Astrocyte (in vitro differentiated cells and primary cell): ENCODE data around the gene ETV7. TPM values are rescaled to one million over a fixed set of nuclear protein-coding genes. Genes with fewer than 3 reads are reported as not detected.

Source experiments
- DNase-seq: peaks from one replicate; pipeline ENCODE4 v3.0.0-alpha.2; 2010; ENCODE audit warnings: low read depth
- FAIRE-seq: peaks from 2 replicates; lab custom pipeline; 2011; peaks lifted over from hg19 to GRCh38; lab: Jason Lieb, UNC
- H2AFZ ChIP-seq: 2 replicates; pipeline ENCODE4 v1.6.0; 2012; ENCODE audit warnings: low read depth, low read length, inconsistent platforms
- H3K27ac ChIP-seq: 2 replicates; pipeline ENCODE4 v1.5.1; 2011; ENCODE audit warnings: low read depth, low read length, inconsistent platforms
- H3K27me3 ChIP-seq: 2 replicates; pipeline ENCODE4 v1.6.0; 2011; ENCODE audit warnings: low read length, inconsistent platforms; ENCODE audit not compliant: insufficient read depth
- H3K36me3 ChIP-seq: 2 replicates; pipeline ENCODE4 v1.5.1; 2011; ENCODE audit warnings: low read length, inconsistent platforms; ENCODE audit not compliant: insufficient read depth
- H3K4me1 ChIP-seq: 2 replicates; pipeline ENCODE4 v1.5.1; 2011; ENCODE audit warnings: low read length, inconsistent platforms; ENCODE audit not compliant: insufficient read depth
- H3K4me2 ChIP-seq: 2 replicates; pipeline ENCODE4 v1.6.0; 2012; ENCODE audit warnings: low read length, inconsistent platforms
- H3K4me3 ChIP-seq: 2 replicates; pipeline ENCODE4 v1.5.1; 2011; ENCODE audit warnings: low read depth, mild to moderate bottlenecking, low read length, inconsistent platforms; ENCODE audit not compliant: insufficient read depth
- H3K79me2 ChIP-seq: 2 replicates; pipeline ENCODE4 v1.6.0; 2012; ENCODE audit warnings: mild to moderate bottlenecking, low read length, inconsistent platforms; ENCODE audit not compliant: insufficient read depth
- H3K9ac ChIP-seq: 2 replicates; pipeline ENCODE4 v1.6.0; 2012; ENCODE audit warnings: mild to moderate bottlenecking, low read length, inconsistent platforms
- H3K9me3 ChIP-seq: 2 replicates; pipeline ENCODE4 v1.5.1; 2012; ENCODE audit warnings: low read depth, mild to moderate bottlenecking, low read length, inconsistent platforms; ENCODE audit not compliant: insufficient read depth
- H4K20me1 ChIP-seq: 2 replicates; pipeline ENCODE4 v1.6.0; 2012; ENCODE audit warnings: low read length, inconsistent platforms; ENCODE audit not compliant: insufficient read depth
- H3K27ac Mint-ChIP-seq: one replicate; pipeline ENCODE4 v1.8.0; 2021; ENCODE audit warnings: mild to moderate bottlenecking, mixed read lengths; ENCODE audit not compliant: unreplicated experiment
- H3K27me3 Mint-ChIP-seq: one replicate; pipeline ENCODE4 v1.8.0; 2021; ENCODE audit warnings: low read depth, mixed read lengths; ENCODE audit not compliant: unreplicated experiment
- H3K36me3 Mint-ChIP-seq: one replicate; pipeline ENCODE4 v1.8.0; 2021; ENCODE audit warnings: low read depth, mixed read lengths; ENCODE audit not compliant: unreplicated experiment
- H3K4me1 Mint-ChIP-seq: one replicate; pipeline ENCODE4 v1.8.0; 2021; ENCODE audit warnings: low read depth, mixed read lengths; ENCODE audit not compliant: unreplicated experiment
- H3K4me3 Mint-ChIP-seq: one replicate; pipeline ENCODE4 v1.8.0; 2021; ENCODE audit warnings: mild to moderate bottlenecking, moderate library complexity, mixed read lengths; ENCODE audit not compliant: unreplicated experiment
- H3K9me3 Mint-ChIP-seq: one replicate; pipeline ENCODE4 v1.8.0; 2021; ENCODE audit warnings: mild to moderate bottlenecking, mixed read lengths; ENCODE audit not compliant: unreplicated experiment
- CTCF ChIP-seq: IDR thresholded peaks from 2 replicates; pipeline ENCODE4 v1.5.1; 2011; ENCODE audit warnings: low read depth, mild to moderate bottlenecking, inconsistent platforms, low read length, moderate library complexity; ENCODE audit not compliant: insufficient read depth
- EZH2 ChIP-seq: IDR thresholded peaks from 2 replicates; pipeline ENCODE4 v1.6.1; 2012; ENCODE audit warnings: mild to moderate bottlenecking, low read length, inconsistent platforms; ENCODE audit not compliant: insufficient read depth
- total RNA-seq: library from RNA; stranded (reverse); gene quantifications from 2 replicates; pipeline ENCODE4 v1.2.1, GENCODE V29; 2021

Gene ETV7
- total RNA-seq, 1 donor from 2014 or later: 2.4 TPM

GRCh38 chr6:36331381-36331780 is 56.1 kb downstream of the ETV7 start:
- H3K4me1 ChIP-seq: no peaks in the 10 kb centered on the region
- no peak overlapping the region for H2AFZ ChIP-seq
- no peak overlapping the region for H3K27ac ChIP-seq
- TF ChIP-seq EZH2: no peak
- TF ChIP-seq CTCF: no peak
- no peak overlapping the region for H3K4me3 ChIP-seq
- H3K36me3 ChIP-seq: no peaks in the 10 kb centered on the region
- peaks cover 64% of the 10 kb centered on the region for H3K27me3 ChIP-seq
- Mint-ChIP-seq H3K4me3 (no peak overlapping the region), H3K4me1 (peaks cover 17% of the 10 kb centered on the region), H3K27ac (no peak overlapping the region), H3K36me3 (no peaks in the 10 kb centered on the region), H3K9me3 (peaks cover 6% of the 10 kb centered on the region), H3K27me3 (peaks cover 41% of the 10 kb centered on the region)
- DNase-seq (no peak), FAIRE-seq (no peak)
- H3K9ac ChIP-seq: no peak overlapping the region
- H3K79me2 ChIP-seq: no peaks in the 10 kb centered on the region
- no peaks in the 10 kb centered on the region for H4K20me1 ChIP-seq
- no peak overlapping the region for H3K4me2 ChIP-seq
- H3K9me3 ChIP-seq: no peaks in the 10 kb centered on the region

- Mint-ChIP-seq H3K4me1 (peaks cover 17% of the 10 kb centered on the region), H3K4me3 (no peak overlapping the region), H3K27me3 (peaks cover 33% of the 10 kb centered on the region), H3K9me3 (peaks cover 6% of the 10 kb centered on the region), H3K27ac (no peak overlapping the region), H3K36me3 (no peaks in the 10 kb centered on the region)
- H3K4me1 ChIP-seq: no peaks in the 10 kb centered on the region
- no peaks in the 10 kb centered on the region for H3K9me3 ChIP-seq
- H3K27ac ChIP-seq: no peak overlapping the region
- FAIRE-seq: no peak
- no peaks in the 10 kb centered on the region for H4K20me1 ChIP-seq
- H3K4me3 ChIP-seq: no peak overlapping the region
- H3K27me3 ChIP-seq: peaks cover 73% of the 10 kb centered on the region
- no peak overlapping the region for H3K4me2 ChIP-seq
- TF ChIP-seq EZH2: no peak
- TF ChIP-seq CTCF: no peak
- H3K9ac ChIP-seq: no peak overlapping the region
- H2AFZ ChIP-seq: no peak overlapping the region
- no peaks in the 10 kb centered on the region for H3K79me2 ChIP-seq
- DNase-seq: no peak
- H3K36me3 ChIP-seq: no peaks in the 10 kb centered on the region
These were observed 57.1 kb downstream of the ETV7 start for GRCh38 chr6:36330366-36330765.

GRCh38 chr6:36329798-36330291 is 57.6 kb downstream of the ETV7 start:
- Mint-ChIP-seq H3K27ac (no peak overlapping the region), H3K9me3 (peaks cover 6% of the 10 kb centered on the region), H3K4me3 (no peak overlapping the region), H3K36me3 (no peaks in the 10 kb centered on the region), H3K4me1 (peaks cover 17% of the 10 kb centered on the region), H3K27me3 (peaks cover 28% of the 10 kb centered on the region)
- H3K4me3 ChIP-seq: no peak overlapping the region
- no peaks in the 10 kb centered on the region for H4K20me1 ChIP-seq
- FAIRE-seq (no peak), DNase-seq (no peak)
- no peak overlapping the region for H3K27ac ChIP-seq
- TF ChIP-seq CTCF (no peak), EZH2 (no peak)
- no peaks in the 10 kb centered on the region for H3K79me2 ChIP-seq
- H3K4me2 ChIP-seq: no peak overlapping the region
- no peaks in the 10 kb centered on the region for H3K4me1 ChIP-seq
- no peaks in the 10 kb centered on the region for H3K9me3 ChIP-seq
- no peaks in the 10 kb centered on the region for H3K36me3 ChIP-seq
- no peak overlapping the region for H3K9ac ChIP-seq
- no peak overlapping the region for H2AFZ ChIP-seq
- H3K27me3 ChIP-seq: peaks cover 68% of the 10 kb centered on the region
